ENCODE results near the gene CAT. TPM values are rescaled to one million over a fixed set of nuclear protein-coding genes. Genes with fewer than 3 reads are reported as not detected.

Gene CAT
- polyA plus RNA-seq, 1 of the 3 experiments (the other 2 are of a cell fraction), result 26.6 TPM

DNA sequence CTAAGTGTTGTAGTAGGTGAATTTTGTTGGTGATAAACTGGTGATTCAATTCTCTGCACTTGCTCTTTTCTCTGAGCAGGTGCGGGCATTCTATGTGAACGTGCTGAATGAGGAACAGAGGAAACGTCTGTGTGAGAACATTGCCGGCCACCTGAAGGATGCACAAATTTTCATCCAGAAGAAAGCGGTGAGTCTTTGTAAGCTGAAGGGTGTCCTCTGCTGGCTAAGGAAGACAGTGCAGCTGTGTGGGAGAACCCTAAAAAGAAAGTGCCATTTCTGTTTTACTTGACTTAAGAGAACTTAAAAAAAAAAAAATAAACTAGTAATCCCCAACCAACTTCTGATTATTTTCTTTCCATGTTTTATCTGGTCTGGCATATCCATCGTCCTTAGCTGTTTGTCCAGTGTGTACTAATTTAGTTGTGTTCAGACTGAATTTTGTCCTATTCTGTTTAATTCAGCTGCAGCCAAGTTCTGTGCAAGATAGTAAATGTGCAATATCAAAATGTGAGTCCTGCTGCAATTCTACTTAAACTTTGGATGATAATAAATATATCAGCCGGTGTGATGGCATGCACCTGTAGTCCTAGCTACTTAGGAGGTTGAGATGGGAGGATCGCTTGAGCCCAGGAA, 29.6 kb downstream of the CAT start:
- POLR2A ChIA-PET, result no interaction called here

DNA sequence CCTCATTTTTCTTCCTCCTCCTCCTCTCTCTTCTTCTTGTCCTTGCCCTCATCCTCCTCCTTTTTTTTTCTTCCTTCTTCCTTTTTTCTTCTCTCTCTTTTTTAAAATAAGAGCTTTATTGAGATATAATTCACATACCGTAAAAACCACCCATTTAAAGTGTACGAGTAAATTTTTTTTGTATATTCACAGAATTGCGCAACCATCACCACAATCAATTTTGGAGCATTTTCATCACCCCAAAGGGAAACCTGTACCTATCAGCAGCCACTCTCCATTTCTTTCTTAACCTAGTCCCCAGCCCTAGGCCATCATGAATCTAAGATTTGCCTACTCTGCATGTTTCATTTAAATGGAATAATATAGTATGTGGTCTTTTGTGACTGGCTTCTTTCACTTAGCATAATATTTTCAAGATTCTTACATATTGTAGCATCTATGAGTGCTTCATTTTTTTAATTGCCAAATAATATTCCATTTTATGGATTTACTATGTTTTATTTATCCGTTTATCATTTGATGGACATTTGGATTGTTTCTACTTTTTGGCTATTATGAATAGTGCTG, 35.0 kb downstream of the CAT start:
- Histone ChIP-seq H3K27ac (ENCODE audit: low read depth in 2 of 2, low read length in 1 of 2) (no peak overlapping the region), H3F3A (replicated peaks; ENCODE audit: insufficient read depth) (no peaks in the 10 kb centered on the region), H3K79me2 (ENCODE audit: insufficient read depth) (no peaks in the 10 kb centered on the region), H3K27me3 (ENCODE audit: insufficient read depth) (no peaks in the 10 kb centered on the region; the same call in 1 of the 2 replicates), H3K36me3 (replicated peaks in 1 of 2; ENCODE audit: control insufficient read depth in 1 of 2, insufficient read depth in 2 of 2, low read length in 1 of 2) (peaks cover 32 to 38% of the 10 kb centered on the region in 2 experiments), H2AFZ (ENCODE audit: low read depth) (no peak overlapping the region), H4K20me1 (ENCODE audit: insufficient read depth) (no peaks in the 10 kb centered on the region), H3K4me3 (ENCODE audit: low read depth in 2 of 2, low read length in 1 of 2) (no peak overlapping the region), H3K9me3 (no peaks in the 10 kb centered on the region), H3K9ac (no peak overlapping the region), H3K9me2 (no peaks in the 10 kb centered on the region), H3K4me2 (no peak overlapping the region), H3K4me1 (ENCODE audit: control insufficient read depth in 1 of 2, insufficient read depth in 2 of 2, low read depth in 1 of 2, low read length in 1 of 2) (no peaks in the 10 kb centered on the region)
- no peak for DNase-seq
- POLR2A ChIA-PET, result no interaction called here
- 93% methylated on average over 4 of the region's 4 CpGs for WGBS (ENCODE audit: low lambda C conversion rate)
- TF ChIP-seq, protein P1, sequence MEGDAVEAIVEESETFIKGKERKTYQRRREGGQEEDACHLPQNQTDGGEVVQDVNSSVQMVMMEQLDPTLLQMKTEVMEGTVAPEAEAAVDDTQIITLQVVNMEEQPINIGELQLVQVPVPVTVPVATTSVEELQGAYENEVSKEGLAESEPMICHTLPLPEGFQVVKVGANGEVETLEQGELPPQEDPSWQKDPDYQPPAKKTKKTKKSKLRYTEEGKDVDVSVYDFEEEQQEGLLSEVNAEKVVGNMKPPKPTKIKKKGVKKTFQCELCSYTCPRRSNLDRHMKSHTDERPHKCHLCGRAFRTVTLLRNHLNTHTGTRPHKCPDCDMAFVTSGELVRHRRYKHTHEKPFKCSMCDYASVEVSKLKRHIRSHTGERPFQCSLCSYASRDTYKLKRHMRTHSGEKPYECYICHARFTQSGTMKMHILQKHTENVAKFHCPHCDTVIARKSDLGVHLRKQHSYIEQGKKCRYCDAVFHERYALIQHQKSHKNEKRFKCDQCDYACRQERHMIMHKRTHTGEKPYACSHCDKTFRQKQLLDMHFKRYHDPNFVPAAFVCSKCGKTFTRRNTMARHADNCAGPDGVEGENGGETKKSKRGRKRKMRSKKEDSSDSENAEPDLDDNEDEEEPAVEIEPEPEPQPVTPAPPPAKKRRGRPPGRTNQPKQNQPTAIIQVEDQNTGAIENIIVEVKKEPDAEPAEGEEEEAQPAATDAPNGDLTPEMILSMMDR (IDR thresholded peaks at IDR 0.05), result no peak
- TF ChIP-seq TCF12 (IDR thresholded peaks at IDR 0.05) (no peak), RXRA (IDR thresholded peaks at IDR 0.05; ENCODE audit: borderline replicate concordance, low read depth) (no peak), SIN3A (IDR thresholded peaks at IDR 0.05; ENCODE audit: borderline replicate concordance, low read depth, low read length) (no peak), CHD2 (IDR thresholded peaks at IDR 0.05; ENCODE audit: low read length, partially characterized antibody) (no peak), EZH2phosphoT487 (IDR thresholded peaks at IDR 0.05; ENCODE audit: borderline replicate concordance, low read depth) (no peak), EP300 (IDR thresholded peaks at IDR 0.05; ENCODE audit: borderline replicate concordance in 1 of 2, low read depth in 1 of 2, low read length in 1 of 2) (no peak), SMC3 (IDR thresholded peaks at IDR 0.05; ENCODE audit: low read depth, low read length) (no peak)
- TF ChIP-seq, protein P2, sequence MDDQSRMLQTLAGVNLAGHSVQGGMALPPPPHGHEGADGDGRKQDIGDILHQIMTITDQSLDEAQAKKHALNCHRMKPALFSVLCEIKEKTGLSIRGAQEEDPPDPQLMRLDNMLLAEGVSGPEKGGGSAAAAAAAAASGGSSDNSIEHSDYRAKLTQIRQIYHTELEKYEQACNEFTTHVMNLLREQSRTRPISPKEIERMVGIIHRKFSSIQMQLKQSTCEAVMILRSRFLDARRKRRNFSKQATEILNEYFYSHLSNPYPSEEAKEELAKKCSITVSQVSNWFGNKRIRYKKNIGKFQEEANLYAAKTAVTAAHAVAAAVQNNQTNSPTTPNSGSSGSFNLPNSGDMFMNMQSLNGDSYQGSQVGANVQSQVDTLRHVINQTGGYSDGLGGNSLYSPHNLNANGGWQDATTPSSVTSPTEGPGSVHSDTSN (IDR thresholded peaks at IDR 0.05), result no peak
- CTCF ChIA-PET, result interaction anchor here (1.0 to 4.8 kb wide), 2 partner anchors 19 kb away, joined by 3 to 19 read pairs; no protein-coding TSS in a partner anchor

More for the DNA sequence above, 29.6 kb downstream of the CAT start:
- 93% methylated on average over 8 of the region's 8 CpGs for WGBS (ENCODE audit: low lambda C conversion rate)
- H4K20me1 ChIP-seq (ENCODE audit: insufficient read depth), result no peaks in the 10 kb centered on the region
- no peak overlapping the region for H3K4me3 ChIP-seq (ENCODE audit: low read depth in 2 of 2, low read length in 1 of 2)
- H3K36me3 ChIP-seq (replicated peaks in 1 of 2; ENCODE audit: control insufficient read depth in 1 of 2, insufficient read depth in 2 of 2, low read length in 1 of 2), result peaks cover 74 to 80% of the 10 kb centered on the region in 2 experiments
- H2AFZ ChIP-seq (ENCODE audit: low read depth), result no peak overlapping the region
- CTCF ChIA-PET, result interaction anchor here (0.7 to 7.4 kb wide), 8 partner anchors 11 to 610 kb away, joined by 3 to 31 read pairs (median 4); no protein-coding TSS in a partner anchor
- H3K79me2 ChIP-seq (ENCODE audit: insufficient read depth), result no peaks in the 10 kb centered on the region
- no peaks in the 10 kb centered on the region for H3K9me2 ChIP-seq
- no peak overlapping the region for H3K9ac ChIP-seq
- TF ChIP-seq MXI1 (IDR thresholded peaks at IDR 0.05; ENCODE audit: low read depth, low read length) (no peak), RAD21 (IDR thresholded peaks at IDR 0.05; ENCODE audit: low read length) (peak; percentile 59), FOXM1 (IDR thresholded peaks at IDR 0.05; ENCODE audit: low read depth) (no peak), JUND (IDR thresholded peaks at IDR 0.05) (no peak)
- TF ChIP-seq, protein P1 (IDR thresholded peaks at IDR 0.05), result peak; percentile 35
- TF ChIP-seq, protein P3, sequence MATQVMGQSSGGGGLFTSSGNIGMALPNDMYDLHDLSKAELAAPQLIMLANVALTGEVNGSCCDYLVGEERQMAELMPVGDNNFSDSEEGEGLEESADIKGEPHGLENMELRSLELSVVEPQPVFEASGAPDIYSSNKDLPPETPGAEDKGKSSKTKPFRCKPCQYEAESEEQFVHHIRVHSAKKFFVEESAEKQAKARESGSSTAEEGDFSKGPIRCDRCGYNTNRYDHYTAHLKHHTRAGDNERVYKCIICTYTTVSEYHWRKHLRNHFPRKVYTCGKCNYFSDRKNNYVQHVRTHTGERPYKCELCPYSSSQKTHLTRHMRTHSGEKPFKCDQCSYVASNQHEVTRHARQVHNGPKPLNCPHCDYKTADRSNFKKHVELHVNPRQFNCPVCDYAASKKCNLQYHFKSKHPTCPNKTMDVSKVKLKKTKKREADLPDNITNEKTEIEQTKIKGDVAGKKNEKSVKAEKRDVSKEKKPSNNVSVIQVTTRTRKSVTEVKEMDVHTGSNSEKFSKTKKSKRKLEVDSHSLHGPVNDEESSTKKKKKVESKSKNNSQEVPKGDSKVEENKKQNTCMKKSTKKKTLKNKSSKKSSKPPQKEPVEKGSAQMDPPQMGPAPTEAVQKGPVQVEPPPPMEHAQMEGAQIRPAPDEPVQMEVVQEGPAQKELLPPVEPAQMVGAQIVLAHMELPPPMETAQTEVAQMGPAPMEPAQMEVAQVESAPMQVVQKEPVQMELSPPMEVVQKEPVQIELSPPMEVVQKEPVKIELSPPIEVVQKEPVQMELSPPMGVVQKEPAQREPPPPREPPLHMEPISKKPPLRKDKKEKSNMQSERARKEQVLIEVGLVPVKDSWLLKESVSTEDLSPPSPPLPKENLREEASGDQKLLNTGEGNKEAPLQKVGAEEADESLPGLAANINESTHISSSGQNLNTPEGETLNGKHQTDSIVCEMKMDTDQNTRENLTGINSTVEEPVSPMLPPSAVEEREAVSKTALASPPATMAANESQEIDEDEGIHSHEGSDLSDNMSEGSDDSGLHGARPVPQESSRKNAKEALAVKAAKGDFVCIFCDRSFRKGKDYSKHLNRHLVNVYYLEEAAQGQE (IDR thresholded peaks at IDR 0.05; ENCODE audit: low read depth, low read length), result no peak
- no peaks in the 10 kb centered on the region for H3K27me3 ChIP-seq (ENCODE audit: insufficient read depth)
- H3K9me3 ChIP-seq, result peaks cover 10% of the 10 kb centered on the region
- no peak overlapping the region for H3K4me2 ChIP-seq
- H3F3A ChIP-seq (replicated peaks; ENCODE audit: insufficient read depth), result peaks cover 3% of the 10 kb centered on the region
- H3K27ac ChIP-seq (ENCODE audit: low read depth in 2 of 2, low read length in 1 of 2), result no peak overlapping the region
- peak; percentile 18 for DNase-seq
- H3K4me1 ChIP-seq (ENCODE audit: control insufficient read depth in 1 of 2, insufficient read depth in 2 of 2, low read depth in 1 of 2, low read length in 1 of 2), result no peaks in the 10 kb centered on the region
